Peyer's patch (tissue), 4 donors: ENCODE data around the gene SRRM2.

Source experiments
- POLR2A ChIP-seq, 2 donors: fragments of 450-650 bp; IDR thresholded peaks; one replicate each; pipeline ENCODE4 v1.5.1; 2017; ENCODE audit warnings: antibody characterized with exemption in 2 of 2, mild to moderate bottlenecking in 2 of 2, moderate library complexity in 2 of 2
- TF ChIP-seq, protein P1 (sequence below), 6 experiments: fragments of 450-650 bp in 4 of 6; fragments of 200-600 bp in 2 of 6; sonication (generic) in 1 of 6; IDR thresholded peaks; one replicate each; pipeline ENCODE4 v1.5.1; 2017 to 2019; ENCODE audit warnings: antibody characterized with exemption in 6 of 6, mild to moderate bottlenecking in 3 of 6, moderate library complexity in 1 of 6

DNA sequence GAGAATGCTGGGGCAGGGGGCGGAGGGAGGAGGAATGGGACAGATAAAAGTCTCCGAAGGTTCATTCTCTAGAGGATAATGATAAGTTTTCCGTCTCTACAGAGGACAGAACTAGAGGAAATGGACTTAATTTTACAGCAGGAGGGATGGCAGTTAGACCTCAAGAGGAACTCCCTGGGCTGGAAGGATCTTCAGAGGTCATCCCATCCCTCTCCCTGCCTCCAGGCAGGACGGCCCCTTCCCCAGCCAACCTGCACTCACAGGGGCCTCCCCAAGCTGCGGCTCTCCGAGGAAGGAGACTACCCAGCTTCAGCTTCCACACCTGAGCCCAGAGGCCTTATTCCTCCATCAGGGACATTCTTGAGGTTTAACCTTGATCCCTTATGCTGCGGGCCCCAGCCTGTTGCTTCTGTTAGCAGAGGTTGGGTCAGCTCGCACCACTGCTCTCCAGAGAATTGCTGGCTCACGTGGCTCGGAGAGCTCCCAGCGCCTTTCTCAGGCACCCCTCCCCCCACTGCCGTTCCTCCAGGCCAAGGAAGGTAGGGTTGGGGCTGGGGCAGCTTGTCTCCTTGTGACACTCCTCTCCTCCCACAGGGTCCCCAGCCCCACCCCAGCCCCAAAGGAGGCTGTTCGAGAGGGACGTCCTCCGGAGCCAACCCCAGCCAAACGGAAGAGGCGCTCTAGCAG is 16.1 kb downstream of the SRRM2 start:
- TF ChIP-seq, protein P1, sequence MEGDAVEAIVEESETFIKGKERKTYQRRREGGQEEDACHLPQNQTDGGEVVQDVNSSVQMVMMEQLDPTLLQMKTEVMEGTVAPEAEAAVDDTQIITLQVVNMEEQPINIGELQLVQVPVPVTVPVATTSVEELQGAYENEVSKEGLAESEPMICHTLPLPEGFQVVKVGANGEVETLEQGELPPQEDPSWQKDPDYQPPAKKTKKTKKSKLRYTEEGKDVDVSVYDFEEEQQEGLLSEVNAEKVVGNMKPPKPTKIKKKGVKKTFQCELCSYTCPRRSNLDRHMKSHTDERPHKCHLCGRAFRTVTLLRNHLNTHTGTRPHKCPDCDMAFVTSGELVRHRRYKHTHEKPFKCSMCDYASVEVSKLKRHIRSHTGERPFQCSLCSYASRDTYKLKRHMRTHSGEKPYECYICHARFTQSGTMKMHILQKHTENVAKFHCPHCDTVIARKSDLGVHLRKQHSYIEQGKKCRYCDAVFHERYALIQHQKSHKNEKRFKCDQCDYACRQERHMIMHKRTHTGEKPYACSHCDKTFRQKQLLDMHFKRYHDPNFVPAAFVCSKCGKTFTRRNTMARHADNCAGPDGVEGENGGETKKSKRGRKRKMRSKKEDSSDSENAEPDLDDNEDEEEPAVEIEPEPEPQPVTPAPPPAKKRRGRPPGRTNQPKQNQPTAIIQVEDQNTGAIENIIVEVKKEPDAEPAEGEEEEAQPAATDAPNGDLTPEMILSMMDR (IDR thresholded peaks at IDR 0.05), result no peak
- TF ChIP-seq POLR2A (IDR thresholded peaks at IDR 0.05), result no peak
